ENCODE results near the gene CXADR.
A peak's percentile ranks its signal among the peaks of the same experiment; 100 is the strongest.
"Not testable (repeated sequence)": the region's sequence is repeated elsewhere in the genome, so short reads cannot be mapped to it uniquely, and the experiment has no call there.

The CXADR gene

GRCh38 chr21:17498586-17498985 lies 14.3 kb upstream of the CXADR start:
- ChIA-PET POLR2A (no interaction called here), CTCF (no interaction called here)
- no peak for DNase-seq (ENCODE audit: extremely low spot score)
- TF ChIP-seq ARNT (IDR thresholded peaks at IDR 0.05): no peak
- TF ChIP-seq PKNOX1 (IDR thresholded peaks at IDR 0.05): no peak
- no peak for TF ChIP-seq NFRKB (IDR thresholded peaks at IDR 0.05)
- no peak for TF ChIP-seq L3MBTL2 (conservative IDR thresholded peaks at IDR 0.05)
- TF ChIP-seq FOXM1 (IDR thresholded peaks at IDR 0.05; ENCODE audit: borderline replicate concordance): no peak
- TF ChIP-seq FOXK2 (IDR thresholded peaks at IDR 0.05): no peak
- TF ChIP-seq FOXA1 (IDR thresholded peaks at IDR 0.05): no peak
- no peak for TF ChIP-seq ELF4 (IDR thresholded peaks at IDR 0.05)
- TF ChIP-seq CTBP1 (IDR thresholded peaks at IDR 0.05; ENCODE audit: borderline replicate concordance): no peak
- no peak for TF ChIP-seq ZNF384 (IDR thresholded peaks at IDR 0.05)

- ChIA-PET POLR2A (interaction anchor here (2.9 kb wide), 1 partner anchor 11 kb away, joined by 12 read pairs; the partner anchor contains the start of gene CXADR), CTCF (interaction anchor here (0.6 to 2.3 kb wide), 2 partner anchors 11 to 43 kb away, joined by 3 to 10 read pairs; partner anchors contain the start of gene CXADR)
- DNase-seq (ENCODE audit: extremely low spot score): no peak
- TF ChIP-seq LEF1 (IDR thresholded peaks at IDR 0.05; ENCODE audit: borderline replicate concordance): peak; percentile 98
- no peak for TF ChIP-seq ZNF384 (IDR thresholded peaks at IDR 0.05)
- peak; percentile 85 for TF ChIP-seq PKNOX1 (IDR thresholded peaks at IDR 0.05)
- TF ChIP-seq FOXA1 (IDR thresholded peaks at IDR 0.05): peak; percentile 97
- no peak for TF ChIP-seq TARDBP (IDR thresholded peaks at IDR 0.05)
Observed at GRCh38 chr21:17501107-17502006, 11.5 kb upstream of the CXADR start.

GRCh38 chr21:17502985-17503384 lies 9.9 kb upstream of the CXADR start:
- ChIA-PET CTCF (interaction anchor here (2.3 kb wide), 1 partner anchor 9 kb away, joined by 10 read pairs; the partner anchor contains the start of gene CXADR), POLR2A (interaction anchor here (1.1 to 2.9 kb wide), 2 partner anchors 10 to 36 kb away, joined by 4 to 12 read pairs; partner anchors contain the start of gene CXADR)
- not testable (repeated sequence) for DNase-seq (ENCODE audit: extremely low spot score)

- DNase-seq (ENCODE audit: extremely low spot score): no peak
- no peak for TF ChIP-seq LEF1 (IDR thresholded peaks at IDR 0.05; ENCODE audit: borderline replicate concordance)
- no peak for TF ChIP-seq CTBP1 (IDR thresholded peaks at IDR 0.05; ENCODE audit: borderline replicate concordance)
- TF ChIP-seq SP1 (IDR thresholded peaks at IDR 0.05): no peak
- no peak for TF ChIP-seq FOXK2 (IDR thresholded peaks at IDR 0.05)
- no peak for TF ChIP-seq NFRKB (IDR thresholded peaks at IDR 0.05)
- TF ChIP-seq ZNF384 (IDR thresholded peaks at IDR 0.05): no peak
- TF ChIP-seq PKNOX1 (IDR thresholded peaks at IDR 0.05): no peak
- TF ChIP-seq ARNT (IDR thresholded peaks at IDR 0.05): no peak
- no peak for TF ChIP-seq TARDBP (IDR thresholded peaks at IDR 0.05)
- no peak for TF ChIP-seq FOXA1 (IDR thresholded peaks at IDR 0.05)
- no peak for TF ChIP-seq SUZ12 (IDR thresholded peaks at IDR 0.05)
- no peak for TF ChIP-seq FOXM1 (IDR thresholded peaks at IDR 0.05; ENCODE audit: borderline replicate concordance)
- no peak for TF ChIP-seq BHLHE40 (IDR thresholded peaks at IDR 0.05; ENCODE audit: borderline replicate concordance)
- TF ChIP-seq ELF4 (IDR thresholded peaks at IDR 0.05): no peak
- no peak for TF ChIP-seq L3MBTL2 (conservative IDR thresholded peaks at IDR 0.05)
- no peak for TF ChIP-seq HDGF (IDR thresholded peaks at IDR 0.05; ENCODE audit: borderline replicate concordance)
- ChIA-PET CTCF (no interaction called here), POLR2A (no interaction called here)
Observed at GRCh38 chr21:17506951-17507350, 5.9 kb upstream of the CXADR start.

GRCh38 chr21:17507591-17507990 lies 5.3 kb upstream of the CXADR start:
- CTCF ChIA-PET: no interaction called here
- no peak for TF ChIP-seq NFRKB (IDR thresholded peaks at IDR 0.05)
- no peak for TF ChIP-seq PKNOX1 (IDR thresholded peaks at IDR 0.05)
- TF ChIP-seq HDGF (IDR thresholded peaks at IDR 0.05; ENCODE audit: borderline replicate concordance): no peak
- TF ChIP-seq SUZ12 (IDR thresholded peaks at IDR 0.05): no peak
- no peak for TF ChIP-seq L3MBTL2 (conservative IDR thresholded peaks at IDR 0.05)
- TF ChIP-seq ELF4 (IDR thresholded peaks at IDR 0.05): no peak
- TF ChIP-seq ZNF384 (IDR thresholded peaks at IDR 0.05): no peak
- no peak for TF ChIP-seq SP1 (IDR thresholded peaks at IDR 0.05)
- no peak for TF ChIP-seq TARDBP (IDR thresholded peaks at IDR 0.05)
- no peak for TF ChIP-seq BHLHE40 (IDR thresholded peaks at IDR 0.05; ENCODE audit: borderline replicate concordance)
- TF ChIP-seq FOXA1 (IDR thresholded peaks at IDR 0.05): no peak
- TF ChIP-seq FOXM1 (IDR thresholded peaks at IDR 0.05; ENCODE audit: borderline replicate concordance): no peak
- TF ChIP-seq ARNT (IDR thresholded peaks at IDR 0.05): no peak
- no peak for DNase-seq (ENCODE audit: extremely low spot score)
- POLR2A ChIA-PET: no interaction called here

Data from HEK293T (cell line).